Nephron progenitor cell (in vitro differentiated cells): ENCODE measurements around the gene PPFIBP2.

Experiments
- DNase-seq: peaks from one replicate; pipeline ENCODE4 v3.0.0; 2021
- H3K27ac Mint-ChIP-seq: 2 replicates; pipeline ENCODE4 v1.8.0; 2021; ENCODE audit warnings: mild to moderate bottlenecking, moderate library complexity, mixed read lengths
- H3K27me3 Mint-ChIP-seq: 2 replicates; pipeline ENCODE4 v1.8.0; 2021; ENCODE audit warnings: mild to moderate bottlenecking, low read depth, mixed read lengths; ENCODE audit not compliant: poor library complexity
- H3K36me3 Mint-ChIP-seq: 2 replicates; pipeline ENCODE4 v1.8.0; 2021; ENCODE audit warnings: low read depth, mixed read lengths
- H3K4me1 Mint-ChIP-seq: 2 replicates; pipeline ENCODE4 v1.8.0; 2021; ENCODE audit warnings: mixed read lengths
- H3K4me3 Mint-ChIP-seq: 2 replicates; pipeline ENCODE4 v1.8.0; 2021; ENCODE audit warnings: mild to moderate bottlenecking, moderate library complexity, mixed read lengths
- H3K9me3 Mint-ChIP-seq: 2 replicates; pipeline ENCODE4 v1.8.0; 2021; ENCODE audit warnings: mild to moderate bottlenecking, moderate library complexity, mixed read lengths
- TF ChIP-seq, protein P1 (sequence below): fragments of 200-600 bp; sonication (generic); IDR thresholded peaks from 2 replicates; pipeline ENCODE4 v1.5.0; 2021; ENCODE audit warnings: antibody characterized with exemption

PPFIBP2 gene

DNA sequence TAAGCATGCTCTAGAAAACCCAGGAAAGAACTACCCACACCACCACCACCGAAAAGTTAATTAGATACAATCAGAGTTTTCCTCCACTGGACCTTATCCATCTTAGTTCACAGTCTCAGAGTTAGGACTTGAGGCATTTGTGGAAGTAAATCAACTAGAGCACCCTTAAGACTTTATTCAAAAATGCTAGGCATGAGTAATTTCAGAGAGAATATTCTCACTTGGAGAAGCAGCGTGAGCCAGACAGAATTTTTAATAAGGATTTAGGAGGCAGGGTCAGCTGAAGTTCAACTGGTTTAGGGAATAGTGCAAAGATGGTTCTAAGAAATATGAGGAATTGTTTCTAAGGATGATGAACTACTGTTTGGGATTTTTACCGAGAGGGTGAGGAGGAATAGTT, 29.7 kb upstream of the PPFIBP2 start:
- H3K4me1 Mint-ChIP-seq = peaks cover 23% of the 10 kb centered on the region
- no peak for DNase-seq
- no peaks in the 10 kb centered on the region for H3K36me3 Mint-ChIP-seq
- peak overlapping the region; percentile 8 for H3K27ac Mint-ChIP-seq
- H3K4me3 Mint-ChIP-seq = no peak overlapping the region
- TF ChIP-seq, protein P1, sequence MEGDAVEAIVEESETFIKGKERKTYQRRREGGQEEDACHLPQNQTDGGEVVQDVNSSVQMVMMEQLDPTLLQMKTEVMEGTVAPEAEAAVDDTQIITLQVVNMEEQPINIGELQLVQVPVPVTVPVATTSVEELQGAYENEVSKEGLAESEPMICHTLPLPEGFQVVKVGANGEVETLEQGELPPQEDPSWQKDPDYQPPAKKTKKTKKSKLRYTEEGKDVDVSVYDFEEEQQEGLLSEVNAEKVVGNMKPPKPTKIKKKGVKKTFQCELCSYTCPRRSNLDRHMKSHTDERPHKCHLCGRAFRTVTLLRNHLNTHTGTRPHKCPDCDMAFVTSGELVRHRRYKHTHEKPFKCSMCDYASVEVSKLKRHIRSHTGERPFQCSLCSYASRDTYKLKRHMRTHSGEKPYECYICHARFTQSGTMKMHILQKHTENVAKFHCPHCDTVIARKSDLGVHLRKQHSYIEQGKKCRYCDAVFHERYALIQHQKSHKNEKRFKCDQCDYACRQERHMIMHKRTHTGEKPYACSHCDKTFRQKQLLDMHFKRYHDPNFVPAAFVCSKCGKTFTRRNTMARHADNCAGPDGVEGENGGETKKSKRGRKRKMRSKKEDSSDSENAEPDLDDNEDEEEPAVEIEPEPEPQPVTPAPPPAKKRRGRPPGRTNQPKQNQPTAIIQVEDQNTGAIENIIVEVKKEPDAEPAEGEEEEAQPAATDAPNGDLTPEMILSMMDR = no peak
- peaks cover 3% of the 10 kb centered on the region for H3K27me3 Mint-ChIP-seq
- H3K9me3 Mint-ChIP-seq = no peaks in the 10 kb centered on the region

DNA sequence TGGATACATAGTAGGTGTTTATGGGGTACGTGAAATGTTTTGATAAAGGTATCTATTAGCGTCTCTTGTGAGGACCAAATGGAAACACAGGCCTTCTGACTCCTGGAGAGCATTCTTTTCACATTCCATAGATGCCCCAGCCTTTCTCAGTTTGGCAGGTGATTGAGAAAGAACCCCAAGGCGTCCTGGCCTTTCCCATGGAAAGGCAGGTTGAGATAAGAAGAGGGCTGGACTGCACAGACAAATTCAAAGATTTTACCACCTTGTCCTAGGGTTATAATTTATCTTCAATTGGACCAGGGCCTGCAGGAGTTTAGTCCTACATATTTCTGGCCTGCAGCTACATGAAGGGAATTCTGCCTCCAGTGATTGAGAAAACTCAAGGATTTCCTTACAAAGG, 29.2 kb upstream of the PPFIBP2 start:
- Mint-ChIP-seq H3K9me3 (no peaks in the 10 kb centered on the region), H3K4me3 (no peak overlapping the region), H3K27ac (no peak overlapping the region), H3K36me3 (no peaks in the 10 kb centered on the region), H3K27me3 (peaks cover 3% of the 10 kb centered on the region), H3K4me1 (peaks cover 23% of the 10 kb centered on the region)
- TF ChIP-seq, protein P1 = no peak
- no peak for DNase-seq

DNA sequence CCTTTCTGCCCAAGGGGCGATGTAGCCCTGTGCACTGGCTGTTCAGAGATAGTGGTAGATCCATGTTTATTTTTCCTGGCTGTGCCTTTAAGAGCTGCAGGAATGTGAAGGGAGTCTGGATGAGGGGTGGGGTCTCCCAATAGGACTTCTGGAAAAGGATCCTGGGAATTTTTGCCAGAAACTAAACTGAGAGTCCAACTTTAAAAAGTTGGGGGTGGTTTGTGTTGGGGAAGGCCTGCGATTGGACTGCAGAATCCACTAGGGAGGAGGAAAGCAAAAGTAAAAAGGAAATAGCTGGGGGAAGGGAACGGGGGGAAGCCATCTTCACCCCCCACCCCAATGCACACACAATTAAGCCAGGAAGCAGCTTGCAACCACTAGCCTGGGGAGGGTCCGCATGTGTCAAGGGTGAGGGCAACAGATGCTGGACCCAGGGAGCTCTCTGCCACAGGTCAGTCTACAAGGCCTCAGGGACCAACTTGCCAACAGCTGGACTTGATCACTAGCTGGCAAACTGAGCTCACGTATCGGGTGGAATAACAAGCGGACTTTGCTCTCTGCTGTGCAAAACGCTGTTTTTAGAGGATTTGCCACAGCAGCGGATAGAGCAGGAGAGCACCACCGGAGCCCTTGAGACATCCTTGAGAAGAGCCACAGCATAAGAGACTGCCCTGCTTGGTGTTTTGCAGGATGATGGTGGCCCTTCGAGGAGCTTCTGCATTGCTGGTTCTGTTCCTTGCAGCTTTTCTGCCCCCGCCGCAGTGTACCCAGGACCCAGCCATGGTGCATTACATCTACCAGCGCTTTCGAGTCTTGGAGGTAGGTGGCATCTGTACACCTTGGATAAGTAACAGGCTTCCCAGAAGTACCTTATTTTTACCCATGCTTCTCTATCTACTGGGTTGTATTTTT, 28.4 kb upstream of the PPFIBP2 start, which contains the start of gene OLFML1:
OLFML1 (plus strand) TSS at position 321 of the 912 bp plus-strand sequence; CDS start at position 691, 370 bp downstream.
- H3K4me3 Mint-ChIP-seq = no peak within 1 kb of the TSS
- H3K27ac Mint-ChIP-seq = peak within 1 kb of the TSS; percentile 79
- no peaks in the 10 kb centered on the region for H3K36me3 Mint-ChIP-seq
- no peak for DNase-seq
- peaks cover 3% of the 10 kb centered on the region for H3K27me3 Mint-ChIP-seq
- H3K4me1 Mint-ChIP-seq = peaks cover 23% of the 10 kb centered on the region
- TF ChIP-seq, protein P1 = no peak
- H3K9me3 Mint-ChIP-seq = no peaks in the 10 kb centered on the region

DNA sequence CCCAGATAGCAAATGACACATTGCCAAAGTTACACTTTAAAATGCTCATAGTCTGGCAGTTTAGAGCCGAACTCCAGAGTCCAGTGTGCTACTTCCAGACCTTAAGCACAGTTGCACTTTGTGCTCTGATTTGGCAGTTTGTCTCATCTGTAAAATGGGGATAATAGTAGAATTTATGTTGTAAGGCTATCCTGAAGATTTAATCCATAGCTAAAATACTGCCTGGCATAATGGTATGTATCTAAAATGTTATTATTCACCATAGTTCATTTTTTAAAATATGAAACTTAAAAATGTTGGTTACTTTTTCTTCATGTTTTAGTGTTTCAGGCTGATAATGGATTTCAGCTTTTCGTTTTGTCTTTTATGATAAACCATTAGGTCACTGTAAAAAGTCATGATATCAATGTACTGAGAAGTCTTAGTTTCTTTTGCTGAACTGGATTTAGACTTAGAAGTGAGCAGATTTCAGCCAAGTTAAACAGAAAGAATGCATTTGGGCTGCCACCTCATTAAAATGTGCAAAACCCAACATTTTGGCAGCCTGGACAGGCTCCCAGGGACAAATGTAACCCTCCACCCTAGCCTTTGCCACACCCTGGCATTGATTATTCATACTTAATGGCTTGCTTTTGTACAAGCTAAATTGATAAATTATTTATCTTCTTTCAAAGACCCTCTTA, 27.6 kb upstream of the PPFIBP2 start:
- Mint-ChIP-seq H3K4me1 (peaks cover 23% of the 10 kb centered on the region), H3K4me3 (no peak overlapping the region), H3K27me3 (peaks cover 3% of the 10 kb centered on the region), H3K9me3 (no peaks in the 10 kb centered on the region), H3K36me3 (no peaks in the 10 kb centered on the region), H3K27ac (no peak overlapping the region)
- DNase-seq = no peak
- TF ChIP-seq, protein P1 = no peak

DNA sequence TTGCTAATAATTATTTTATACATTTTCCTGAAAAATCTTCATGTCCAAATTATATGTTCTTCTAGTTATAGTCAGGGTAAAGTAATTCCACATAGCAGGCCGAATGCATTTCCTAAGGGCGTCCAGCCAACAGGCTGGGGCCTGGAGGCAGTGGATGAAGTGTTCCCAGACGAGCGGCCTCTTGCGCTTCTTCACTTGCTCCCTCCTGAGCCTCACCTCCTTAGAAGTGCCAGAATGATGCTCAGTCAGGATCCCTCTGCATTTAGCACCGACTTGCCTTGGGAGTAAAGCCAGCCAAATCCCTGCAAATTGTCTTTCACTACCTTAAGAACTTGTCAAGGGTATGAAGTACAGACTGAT, 27.0 kb upstream of the PPFIBP2 start:
- H3K4me3 Mint-ChIP-seq = no peak overlapping the region
- no peaks in the 10 kb centered on the region for H3K9me3 Mint-ChIP-seq
- peaks cover 3% of the 10 kb centered on the region for H3K27me3 Mint-ChIP-seq
- no peaks in the 10 kb centered on the region for H3K36me3 Mint-ChIP-seq
- TF ChIP-seq, protein P1 = no peak
- DNase-seq = no peak
- H3K27ac Mint-ChIP-seq = no peak overlapping the region
- H3K4me1 Mint-ChIP-seq = peaks cover 23% of the 10 kb centered on the region
